Liver (tissue), 3 donors: ENCODE measurements around the gene SIGLEC7.

Source experiments
- EGR1 ChIP-seq, 2 donors: IDR thresholded peaks; 2 replicates each; pipeline ENCODE4 v1.6.1; 2016 to 2018; ENCODE audit warnings: antibody characterized with exemption in 2 of 2, low read depth in 2 of 2
- FOXA2 ChIP-seq: IDR thresholded peaks from 2 replicates; pipeline ENCODE4 v1.6.1; 2016; ENCODE audit warnings: antibody characterized with exemption
- GABPA ChIP-seq, 2 donors: IDR thresholded peaks in 1 of 2; conservative IDR thresholded peaks in 1 of 2; 2 replicates each; pipeline ENCODE4 v1.6.1; 2016; ENCODE audit warnings: antibody characterized with exemption in 2 of 2, mild to moderate bottlenecking in 1 of 2, moderate library complexity in 1 of 2
- JUND ChIP-seq, 2 donors: IDR thresholded peaks; 2 replicates each; pipeline ENCODE4 v1.6.1; 2016; ENCODE audit warnings: antibody characterized with exemption in 2 of 2
- RAD21 ChIP-seq, 2 donors: IDR thresholded peaks; 2 replicates each; pipeline ENCODE4 v1.6.1; 2016; ENCODE audit warnings: antibody characterized with exemption in 2 of 2, mild to moderate bottlenecking in 2 of 2
- RXRA ChIP-seq, 2 donors: IDR thresholded peaks; 2 replicates each; pipeline ENCODE4 v1.6.1; 2017 to 2018; ENCODE audit warnings: antibody characterized with exemption in 2 of 2, mild to moderate bottlenecking in 1 of 2
- SP1 ChIP-seq: IDR thresholded peaks from 2 replicates; pipeline ENCODE4 v1.6.1; 2018; ENCODE audit warnings: antibody characterized with exemption, mild to moderate bottlenecking
- TAF1 ChIP-seq: conservative IDR thresholded peaks from 2 replicates; pipeline ENCODE4 v1.6.1; 2016; ENCODE audit warnings: antibody characterized with exemption, mild to moderate bottlenecking
- YY1 ChIP-seq: IDR thresholded peaks from 2 replicates; pipeline ENCODE4 v1.6.1; 2016; ENCODE audit warnings: antibody characterized with exemption, mild to moderate bottlenecking
- TF ChIP-seq, protein P1 (sequence below): fragments of 150-350 bp; IDR thresholded peaks from 2 replicates; pipeline ENCODE4 v1.5.1; 2017; ENCODE audit warnings: improper control_type of control experiment, low read depth, low read length; ENCODE audit not compliant: missing input control
- TF ChIP-seq, protein P2 (sequence below): IDR thresholded peaks from 2 replicates; pipeline ENCODE4 v1.6.1; 2016; ENCODE audit warnings: antibody characterized with exemption, mild to moderate bottlenecking
- TF ChIP-seq, protein P3 (sequence below): IDR thresholded peaks from 2 replicates; pipeline ENCODE4 v1.6.1; 2016; ENCODE audit warnings: antibody characterized with exemption
- TF ChIP-seq, protein P4 (sequence below): IDR thresholded peaks from 2 replicates; pipeline ENCODE4 v1.6.1; 2016; ENCODE audit warnings: antibody characterized with exemption
- TF ChIP-seq, protein P5 (sequence below): IDR thresholded peaks from 2 replicates; pipeline ENCODE4 v1.6.1; 2016; ENCODE audit warnings: antibody characterized with exemption
- donor health status: healthy.
- donor health status: healthy.

DNA sequence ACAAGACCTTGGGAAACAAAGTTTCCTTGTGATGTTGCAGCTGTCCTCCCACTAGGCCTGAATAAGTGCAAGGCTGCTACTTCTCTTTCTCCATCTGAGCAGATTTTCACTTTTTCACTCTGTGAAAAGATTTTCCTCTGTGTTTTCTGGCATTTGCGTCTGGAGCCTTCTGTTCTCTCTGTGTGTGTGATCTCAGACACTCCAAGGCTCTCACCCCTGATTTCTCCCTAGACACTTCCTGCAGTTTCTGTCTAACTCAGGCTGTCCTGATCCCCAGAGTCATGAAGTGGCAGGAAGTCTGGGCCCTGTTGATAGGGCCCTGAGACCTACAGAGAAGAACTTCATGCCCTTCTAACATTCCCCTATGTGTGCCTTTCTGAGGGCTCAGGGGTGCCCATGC, 37.2 kb downstream of the SIGLEC7 start:
- TF ChIP-seq EGR1 (IDR thresholded peaks at IDR 0.05; ENCODE audit: low read depth in 2 of 2) (no peak), TAF1 (no peak), SP1 (no peak), YY1 (no peak), FOXA2 (no peak), RAD21 (IDR thresholded peaks at IDR 0.05) (no peak), GABPA (IDR thresholded peaks at IDR 0.05 in 1 of 2, conservative IDR thresholded peaks at IDR 0.05 in 1 of 2) (no peak), JUND (IDR thresholded peaks at IDR 0.05) (no peak), RXRA (IDR thresholded peaks at IDR 0.05) (no peak)
- TF ChIP-seq, protein P1, sequence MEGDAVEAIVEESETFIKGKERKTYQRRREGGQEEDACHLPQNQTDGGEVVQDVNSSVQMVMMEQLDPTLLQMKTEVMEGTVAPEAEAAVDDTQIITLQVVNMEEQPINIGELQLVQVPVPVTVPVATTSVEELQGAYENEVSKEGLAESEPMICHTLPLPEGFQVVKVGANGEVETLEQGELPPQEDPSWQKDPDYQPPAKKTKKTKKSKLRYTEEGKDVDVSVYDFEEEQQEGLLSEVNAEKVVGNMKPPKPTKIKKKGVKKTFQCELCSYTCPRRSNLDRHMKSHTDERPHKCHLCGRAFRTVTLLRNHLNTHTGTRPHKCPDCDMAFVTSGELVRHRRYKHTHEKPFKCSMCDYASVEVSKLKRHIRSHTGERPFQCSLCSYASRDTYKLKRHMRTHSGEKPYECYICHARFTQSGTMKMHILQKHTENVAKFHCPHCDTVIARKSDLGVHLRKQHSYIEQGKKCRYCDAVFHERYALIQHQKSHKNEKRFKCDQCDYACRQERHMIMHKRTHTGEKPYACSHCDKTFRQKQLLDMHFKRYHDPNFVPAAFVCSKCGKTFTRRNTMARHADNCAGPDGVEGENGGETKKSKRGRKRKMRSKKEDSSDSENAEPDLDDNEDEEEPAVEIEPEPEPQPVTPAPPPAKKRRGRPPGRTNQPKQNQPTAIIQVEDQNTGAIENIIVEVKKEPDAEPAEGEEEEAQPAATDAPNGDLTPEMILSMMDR, result no peak
- TF ChIP-seq, protein P2, sequence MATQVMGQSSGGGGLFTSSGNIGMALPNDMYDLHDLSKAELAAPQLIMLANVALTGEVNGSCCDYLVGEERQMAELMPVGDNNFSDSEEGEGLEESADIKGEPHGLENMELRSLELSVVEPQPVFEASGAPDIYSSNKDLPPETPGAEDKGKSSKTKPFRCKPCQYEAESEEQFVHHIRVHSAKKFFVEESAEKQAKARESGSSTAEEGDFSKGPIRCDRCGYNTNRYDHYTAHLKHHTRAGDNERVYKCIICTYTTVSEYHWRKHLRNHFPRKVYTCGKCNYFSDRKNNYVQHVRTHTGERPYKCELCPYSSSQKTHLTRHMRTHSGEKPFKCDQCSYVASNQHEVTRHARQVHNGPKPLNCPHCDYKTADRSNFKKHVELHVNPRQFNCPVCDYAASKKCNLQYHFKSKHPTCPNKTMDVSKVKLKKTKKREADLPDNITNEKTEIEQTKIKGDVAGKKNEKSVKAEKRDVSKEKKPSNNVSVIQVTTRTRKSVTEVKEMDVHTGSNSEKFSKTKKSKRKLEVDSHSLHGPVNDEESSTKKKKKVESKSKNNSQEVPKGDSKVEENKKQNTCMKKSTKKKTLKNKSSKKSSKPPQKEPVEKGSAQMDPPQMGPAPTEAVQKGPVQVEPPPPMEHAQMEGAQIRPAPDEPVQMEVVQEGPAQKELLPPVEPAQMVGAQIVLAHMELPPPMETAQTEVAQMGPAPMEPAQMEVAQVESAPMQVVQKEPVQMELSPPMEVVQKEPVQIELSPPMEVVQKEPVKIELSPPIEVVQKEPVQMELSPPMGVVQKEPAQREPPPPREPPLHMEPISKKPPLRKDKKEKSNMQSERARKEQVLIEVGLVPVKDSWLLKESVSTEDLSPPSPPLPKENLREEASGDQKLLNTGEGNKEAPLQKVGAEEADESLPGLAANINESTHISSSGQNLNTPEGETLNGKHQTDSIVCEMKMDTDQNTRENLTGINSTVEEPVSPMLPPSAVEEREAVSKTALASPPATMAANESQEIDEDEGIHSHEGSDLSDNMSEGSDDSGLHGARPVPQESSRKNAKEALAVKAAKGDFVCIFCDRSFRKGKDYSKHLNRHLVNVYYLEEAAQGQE, result no peak
- TF ChIP-seq, protein P3, sequence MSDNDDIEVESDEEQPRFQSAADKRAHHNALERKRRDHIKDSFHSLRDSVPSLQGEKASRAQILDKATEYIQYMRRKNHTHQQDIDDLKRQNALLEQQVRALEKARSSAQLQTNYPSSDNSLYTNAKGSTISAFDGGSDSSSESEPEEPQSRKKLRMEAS, result no peak
- TF ChIP-seq, protein P4, sequence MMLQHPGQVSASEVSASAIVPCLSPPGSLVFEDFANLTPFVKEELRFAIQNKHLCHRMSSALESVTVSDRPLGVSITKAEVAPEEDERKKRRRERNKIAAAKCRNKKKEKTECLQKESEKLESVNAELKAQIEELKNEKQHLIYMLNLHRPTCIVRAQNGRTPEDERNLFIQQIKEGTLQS, result no peak
- TF ChIP-seq, protein P5, sequence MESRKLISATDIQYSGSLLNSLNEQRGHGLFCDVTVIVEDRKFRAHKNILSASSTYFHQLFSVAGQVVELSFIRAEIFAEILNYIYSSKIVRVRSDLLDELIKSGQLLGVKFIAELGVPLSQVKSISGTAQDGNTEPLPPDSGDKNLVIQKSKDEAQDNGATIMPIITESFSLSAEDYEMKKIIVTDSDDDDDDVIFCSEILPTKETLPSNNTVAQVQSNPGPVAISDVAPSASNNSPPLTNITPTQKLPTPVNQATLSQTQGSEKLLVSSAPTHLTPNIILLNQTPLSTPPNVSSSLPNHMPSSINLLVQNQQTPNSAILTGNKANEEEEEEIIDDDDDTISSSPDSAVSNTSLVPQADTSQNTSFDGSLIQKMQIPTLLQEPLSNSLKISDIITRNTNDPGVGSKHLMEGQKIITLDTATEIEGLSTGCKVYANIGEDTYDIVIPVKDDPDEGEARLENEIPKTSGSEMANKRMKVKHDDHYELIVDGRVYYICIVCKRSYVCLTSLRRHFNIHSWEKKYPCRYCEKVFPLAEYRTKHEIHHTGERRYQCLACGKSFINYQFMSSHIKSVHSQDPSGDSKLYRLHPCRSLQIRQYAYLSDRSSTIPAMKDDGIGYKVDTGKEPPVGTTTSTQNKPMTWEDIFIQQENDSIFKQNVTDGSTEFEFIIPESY, result no peak
